SK-N-SH treated with all-trans-retinoic acid at 6 μM for 48 hours (cell line): ENCODE data around the gene CSGALNACT2.

Experiments used
- ATAC-seq: fragments of 200-7000 bp; cut with Tn5 transposase; 3 replicates; pipeline ENCODE4 v1.9.1; 2020; ENCODE audit warnings: mild to moderate bottlenecking, moderate library complexity
- ARNTL ChIP-seq: fragments of 450-650 bp; formaldehyde crosslinking; IDR thresholded peaks from 2 replicates; pipeline ENCODE4 v1.5.0; 2020; ENCODE audit warnings: low read depth, mild to moderate bottlenecking, moderate library complexity, borderline replicate concordance
- BACH2 ChIP-seq: fragments of 250-450 bp; sonication (Bioruptor Pico); IDR thresholded peaks from 2 replicates; pipeline ENCODE4 v1.9.0; 2021; ENCODE audit warnings: mild to moderate bottlenecking, borderline replicate concordance
- CSDC2 ChIP-seq: fragments of 250-450 bp; sonication (Bioruptor Pico); IDR thresholded peaks from 2 replicates; pipeline ENCODE4 v1.5.0; 2020; ENCODE audit warnings: mild to moderate bottlenecking, moderate library complexity
- ESRRG ChIP-seq: fragments of 250-450 bp; sonication (Bioruptor Pico); IDR thresholded peaks from 2 replicates; pipeline ENCODE4 v1.6.1; 2021; ENCODE audit warnings: mild to moderate bottlenecking
- GLIS3 ChIP-seq: fragments of 250-450 bp; sonication (Bioruptor Pico); IDR thresholded peaks from 2 replicates; pipeline ENCODE4 v1.5.0; 2020; ENCODE audit warnings: mild to moderate bottlenecking, moderate library complexity
- ISL1 ChIP-seq: fragments of 250-450 bp; sonication (Bioruptor Pico); IDR thresholded peaks from 2 replicates; pipeline ENCODE4 v2.1.2; 2022; ENCODE audit warnings: mild to moderate bottlenecking, moderate library complexity
- OSR1 ChIP-seq: fragments of 250-450 bp; sonication (Bioruptor Pico); IDR thresholded peaks from 2 replicates; pipeline ENCODE4 v1.8.0; 2022; ENCODE audit warnings: moderate library complexity, mild to moderate bottlenecking, inconsistent platforms
- PPARA ChIP-seq: fragments of 250-450 bp; sonication (Bioruptor Pico); IDR thresholded peaks from 2 replicates; pipeline ENCODE4 v1.5.0; 2020; ENCODE audit warnings: mild to moderate bottlenecking, borderline replicate concordance
- RARB ChIP-seq: fragments of 250-450 bp; sonication (Bioruptor Pico); IDR thresholded peaks from 2 replicates; pipeline ENCODE4 v1.8.0; 2021; ENCODE audit warnings: mild to moderate bottlenecking, moderate library complexity
- SNAI2 ChIP-seq: fragments of 250-450 bp; sonication (Bioruptor Pico); IDR thresholded peaks from 2 replicates; pipeline ENCODE4 v1.5.0; 2020; ENCODE audit warnings: mild to moderate bottlenecking, moderate library complexity
- TCF4 ChIP-seq: fragments of 250-450 bp; sonication (Bioruptor Pico); IDR thresholded peaks from 2 replicates; pipeline ENCODE4 v1.8.0; 2021; ENCODE audit warnings: mild to moderate bottlenecking, moderate library complexity, borderline replicate concordance
- ZC3H10 ChIP-seq: fragments of 250-450 bp; sonication (Bioruptor Pico); IDR thresholded peaks from 2 replicates; pipeline ENCODE4 v1.5.1; 2021; ENCODE audit warnings: mild to moderate bottlenecking, moderate library complexity
- ZFP3 ChIP-seq: fragments of 250-450 bp; sonication (Bioruptor Pico); IDR thresholded peaks from 2 replicates; pipeline ENCODE4 v1.5.0; 2020; ENCODE audit warnings: mild to moderate bottlenecking, moderate library complexity
- ZFP30 ChIP-seq: fragments of 450-650 bp; formaldehyde crosslinking; IDR thresholded peaks from 2 replicates; pipeline ENCODE4 v1.5.0; 2022; ENCODE audit warnings: mild to moderate bottlenecking, moderate library complexity
- ZNF565 ChIP-seq: fragments of 450-650 bp; formaldehyde crosslinking; conservative IDR thresholded peaks from 2 replicates; pipeline ENCODE4 v1.5.0; 2020; ENCODE audit warnings: low read depth, mild to moderate bottlenecking, moderate library complexity
- ZNF70 ChIP-seq: fragments of 450-650 bp; formaldehyde crosslinking; IDR thresholded peaks from 2 replicates; pipeline ENCODE4 v1.5.0; 2020; ENCODE audit warnings: mild to moderate bottlenecking, moderate library complexity
- TF ChIP-seq, protein P1 (sequence below): fragments of 250-450 bp; sonication (Bioruptor Pico); IDR thresholded peaks from 2 replicates; pipeline ENCODE4 v1.5.1; 2020; ENCODE audit warnings: low read depth, mild to moderate bottlenecking, moderate library complexity
- TF ChIP-seq, protein P2 (sequence below): fragments of 250-450 bp; sonication (Bioruptor Pico); IDR thresholded peaks from 2 replicates; pipeline ENCODE4 v1.5.1; 2021; ENCODE audit warnings: mild to moderate bottlenecking, moderate library complexity
- TF ChIP-seq, protein P3 (sequence below): fragments of 250-450 bp; sonication (Bioruptor Pico); IDR thresholded peaks from 2 replicates; pipeline ENCODE4 v1.5.0; 2020; ENCODE audit warnings: mild to moderate bottlenecking, moderate library complexity

The CSGALNACT2 gene

DNA sequence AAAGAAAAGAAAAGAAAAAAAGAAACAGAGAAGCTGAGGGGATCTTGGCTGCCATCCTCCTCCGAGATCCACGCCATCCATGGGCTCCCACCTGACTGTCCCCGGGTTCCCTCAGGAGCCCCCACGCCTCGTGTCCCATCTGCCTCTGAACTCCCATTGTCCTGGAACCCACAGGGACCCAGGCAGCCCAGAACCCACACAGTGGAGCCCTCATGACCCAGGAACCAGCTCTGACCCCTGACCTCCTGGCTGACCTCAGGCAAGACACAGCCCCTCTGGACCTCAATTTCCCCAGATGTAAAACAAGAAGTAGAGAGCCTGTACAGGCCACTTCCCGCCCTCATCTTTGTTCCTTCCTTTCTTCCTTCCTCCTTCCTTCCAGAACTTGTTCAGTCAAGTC lies 88.2 kb downstream of the CSGALNACT2 start:
- TF ChIP-seq, protein P1, sequence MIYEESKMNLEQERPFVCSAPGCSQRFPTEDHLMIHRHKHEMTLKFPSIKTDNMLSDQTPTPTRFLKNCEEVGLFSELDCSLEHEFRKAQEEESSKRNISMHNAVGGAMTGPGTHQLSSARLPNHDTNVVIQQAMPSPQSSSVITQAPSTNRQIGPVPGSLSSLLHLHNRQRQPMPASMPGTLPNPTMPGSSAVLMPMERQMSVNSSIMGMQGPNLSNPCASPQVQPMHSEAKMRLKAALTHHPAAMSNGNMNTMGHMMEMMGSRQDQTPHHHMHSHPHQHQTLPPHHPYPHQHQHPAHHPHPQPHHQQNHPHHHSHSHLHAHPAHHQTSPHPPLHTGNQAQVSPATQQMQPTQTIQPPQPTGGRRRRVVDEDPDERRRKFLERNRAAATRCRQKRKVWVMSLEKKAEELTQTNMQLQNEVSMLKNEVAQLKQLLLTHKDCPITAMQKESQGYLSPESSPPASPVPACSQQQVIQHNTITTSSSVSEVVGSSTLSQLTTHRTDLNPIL (CRISPR knock-in tag): no peak
- TF ChIP-seq ZC3H10: no peak
- TF ChIP-seq, protein P2, sequence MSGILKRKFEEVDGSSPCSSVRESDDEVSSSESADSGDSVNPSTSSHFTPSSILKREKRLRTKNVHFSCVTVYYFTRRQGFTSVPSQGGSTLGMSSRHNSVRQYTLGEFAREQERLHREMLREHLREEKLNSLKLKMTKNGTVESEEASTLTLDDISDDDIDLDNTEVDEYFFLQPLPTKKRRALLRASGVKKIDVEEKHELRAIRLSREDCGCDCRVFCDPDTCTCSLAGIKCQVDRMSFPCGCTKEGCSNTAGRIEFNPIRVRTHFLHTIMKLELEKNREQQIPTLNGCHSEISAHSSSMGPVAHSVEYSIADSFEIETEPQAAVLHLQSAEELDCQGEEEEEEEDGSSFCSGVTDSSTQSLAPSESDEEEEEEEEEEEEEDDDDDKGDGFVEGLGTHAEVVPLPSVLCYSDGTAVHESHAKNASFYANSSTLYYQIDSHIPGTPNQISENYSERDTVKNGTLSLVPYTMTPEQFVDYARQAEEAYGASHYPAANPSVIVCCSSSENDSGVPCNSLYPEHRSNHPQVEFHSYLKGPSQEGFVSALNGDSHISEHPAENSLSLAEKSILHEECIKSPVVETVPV: no peak
- TF ChIP-seq, all 23 proteins: peak for 0
- no peak for ATAC-seq

DNA sequence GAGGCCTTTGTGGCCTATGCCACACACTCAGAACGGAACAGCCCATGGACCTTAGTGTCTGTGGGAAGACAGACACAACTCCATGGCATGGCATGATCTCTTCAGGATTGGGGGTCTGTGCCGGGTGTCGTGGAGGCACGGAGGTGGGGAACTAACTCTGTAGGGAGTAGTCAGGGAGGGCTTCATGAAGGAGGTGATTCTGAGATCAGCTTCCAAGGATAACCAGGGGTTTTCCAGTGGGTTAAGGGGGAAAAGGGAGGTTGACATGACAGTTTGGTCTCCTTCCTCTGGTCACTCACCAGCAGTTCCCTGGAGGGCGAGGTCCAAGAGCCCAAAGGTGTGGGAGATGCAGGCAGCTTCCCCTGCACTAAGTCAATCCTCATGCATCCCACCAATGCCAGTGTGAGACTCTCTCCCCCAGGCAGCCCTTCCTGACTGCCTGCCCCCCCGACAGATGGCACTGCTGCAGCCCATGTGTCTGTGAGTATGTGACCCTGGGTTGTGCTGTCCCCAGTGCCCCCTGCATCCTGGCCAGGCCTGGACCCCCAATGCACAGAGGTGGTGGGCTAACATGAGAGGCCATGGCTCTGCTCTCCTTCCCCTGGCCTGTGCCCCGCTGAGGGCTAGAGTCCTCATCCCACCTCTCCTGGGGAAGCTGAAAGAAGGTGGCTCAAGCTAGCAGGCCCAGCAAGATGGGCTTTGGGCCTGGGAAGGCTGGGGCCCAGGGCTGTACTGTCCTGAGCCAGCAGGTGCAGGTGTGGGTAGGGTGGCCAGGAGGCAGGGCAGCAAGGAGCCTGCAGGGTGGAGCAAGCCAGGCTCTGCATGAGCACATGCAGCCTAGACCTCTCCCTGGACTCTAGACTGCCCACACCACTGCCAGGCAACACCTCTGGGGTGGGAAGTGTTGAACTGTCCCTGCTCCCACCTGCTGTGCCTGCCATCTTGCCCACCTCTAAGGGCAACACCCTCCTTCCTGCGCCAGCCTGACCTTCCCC lies 88.9 kb downstream of the CSGALNACT2 start:
- ATAC-seq: no peak
- TF ChIP-seq ISL1 (no peak), ZNF70 (CRISPR knock-in tag) (no peak), RARB (no peak), TCF4 (CRISPR knock-in tag) (no peak), ESRRG (no peak), PPARA (CRISPR knock-in tag) (no peak), ZFP30 (CRISPR knock-in tag) (no peak), ZNF565 (CRISPR knock-in tag) (no peak), ZC3H10 (no peak), CSDC2 (no peak), ZFP3 (CRISPR knock-in tag) (no peak), GLIS3 (CRISPR knock-in tag) (no peak)
- TF ChIP-seq, protein P2: no peak
- TF ChIP-seq, protein P3, sequence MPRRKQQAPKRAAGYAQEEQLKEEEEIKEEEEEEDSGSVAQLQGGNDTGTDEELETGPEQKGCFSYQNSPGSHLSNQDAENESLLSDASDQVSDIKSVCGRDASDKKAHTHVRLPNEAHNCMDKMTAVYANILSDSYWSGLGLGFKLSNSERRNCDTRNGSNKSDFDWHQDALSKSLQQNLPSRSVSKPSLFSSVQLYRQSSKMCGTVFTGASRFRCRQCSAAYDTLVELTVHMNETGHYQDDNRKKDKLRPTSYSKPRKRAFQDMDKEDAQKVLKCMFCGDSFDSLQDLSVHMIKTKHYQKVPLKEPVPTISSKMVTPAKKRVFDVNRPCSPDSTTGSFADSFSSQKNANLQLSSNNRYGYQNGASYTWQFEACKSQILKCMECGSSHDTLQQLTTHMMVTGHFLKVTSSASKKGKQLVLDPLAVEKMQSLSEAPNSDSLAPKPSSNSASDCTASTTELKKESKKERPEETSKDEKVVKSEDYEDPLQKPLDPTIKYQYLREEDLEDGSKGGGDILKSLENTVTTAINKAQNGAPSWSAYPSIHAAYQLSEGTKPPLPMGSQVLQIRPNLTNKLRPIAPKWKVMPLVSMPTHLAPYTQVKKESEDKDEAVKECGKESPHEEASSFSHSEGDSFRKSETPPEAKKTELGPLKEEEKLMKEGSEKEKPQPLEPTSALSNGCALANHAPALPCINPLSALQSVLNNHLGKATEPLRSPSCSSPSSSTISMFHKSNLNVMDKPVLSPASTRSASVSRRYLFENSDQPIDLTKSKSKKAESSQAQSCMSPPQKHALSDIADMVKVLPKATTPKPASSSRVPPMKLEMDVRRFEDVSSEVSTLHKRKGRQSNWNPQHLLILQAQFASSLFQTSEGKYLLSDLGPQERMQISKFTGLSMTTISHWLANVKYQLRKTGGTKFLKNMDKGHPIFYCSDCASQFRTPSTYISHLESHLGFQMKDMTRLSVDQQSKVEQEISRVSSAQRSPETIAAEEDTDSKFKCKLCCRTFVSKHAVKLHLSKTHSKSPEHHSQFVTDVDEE (CRISPR knock-in tag): no peak

DNA sequence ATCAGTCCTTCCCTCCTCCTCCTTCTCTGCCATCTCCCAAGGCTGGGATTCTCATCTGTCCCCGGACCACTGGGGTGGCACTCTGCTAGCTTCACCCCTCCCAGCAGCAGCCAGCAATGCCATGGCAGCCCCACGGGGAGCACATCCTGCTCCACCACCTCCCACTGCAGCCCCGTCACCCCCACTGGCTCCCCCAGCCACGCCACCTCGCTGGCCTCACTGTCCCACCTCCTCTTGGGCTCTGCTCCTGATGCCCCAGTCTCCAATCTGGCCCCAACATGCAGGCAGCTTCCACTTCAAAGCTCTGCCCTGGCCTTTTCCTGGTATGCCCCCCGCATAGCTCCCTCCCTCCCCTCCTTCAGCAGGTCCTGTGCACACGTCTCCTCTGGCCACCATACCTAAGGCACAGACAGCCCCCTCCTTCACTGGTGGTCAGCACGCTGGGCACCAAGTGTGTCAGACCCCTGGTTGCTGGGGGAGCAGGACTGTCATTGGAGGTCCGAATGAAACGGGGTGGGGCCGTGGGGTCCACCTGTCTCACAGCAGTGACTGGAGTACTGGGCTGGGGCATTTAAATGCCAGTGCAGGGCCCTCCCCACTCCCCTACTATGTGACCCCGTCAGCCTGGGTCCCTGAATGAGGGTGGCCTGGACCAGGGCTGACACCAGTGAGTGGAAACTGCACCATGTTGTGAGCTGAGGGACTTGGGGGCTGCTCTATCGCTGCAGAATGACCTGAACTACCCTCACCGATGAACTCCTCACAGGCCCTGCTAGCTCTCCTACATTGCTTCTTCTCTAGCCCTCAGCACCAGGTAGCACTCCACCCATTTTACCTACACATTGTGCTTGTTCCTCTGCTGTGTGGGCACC lies 89.9 kb downstream of the CSGALNACT2 start:
- TF ChIP-seq SNAI2 (CRISPR knock-in tag) (no peak), PPARA (CRISPR knock-in tag) (no peak), ESRRG (no peak), RARB (no peak), ZC3H10 (no peak), ISL1 (no peak), ARNTL (CRISPR knock-in tag) (no peak), GLIS3 (CRISPR knock-in tag) (no peak), BACH2 (CRISPR knock-in tag) (no peak), CSDC2 (no peak), TCF4 (CRISPR knock-in tag) (no peak), OSR1 (CRISPR knock-in tag) (no peak), ZNF565 (CRISPR knock-in tag) (no peak)
- TF ChIP-seq, protein P1 (CRISPR knock-in tag): no peak
- TF ChIP-seq, protein P3 (CRISPR knock-in tag): no peak
- ATAC-seq: no peak; the same call in 2 of the 3 replicates
